ENCODE data around the gene TCP11L2. TPM values are rescaled to one million over a fixed set of nuclear protein-coding genes. Genes with fewer than 3 reads are reported as not detected.

TCP11L2 gene
- total and polyA plus RNA-seq, 9 of the 15 experiments (the other 6 are each of a cell fraction or from before 2014, with no cell fraction given), result 0.39 to 4.5 (median 1.3) TPM

DNA sequence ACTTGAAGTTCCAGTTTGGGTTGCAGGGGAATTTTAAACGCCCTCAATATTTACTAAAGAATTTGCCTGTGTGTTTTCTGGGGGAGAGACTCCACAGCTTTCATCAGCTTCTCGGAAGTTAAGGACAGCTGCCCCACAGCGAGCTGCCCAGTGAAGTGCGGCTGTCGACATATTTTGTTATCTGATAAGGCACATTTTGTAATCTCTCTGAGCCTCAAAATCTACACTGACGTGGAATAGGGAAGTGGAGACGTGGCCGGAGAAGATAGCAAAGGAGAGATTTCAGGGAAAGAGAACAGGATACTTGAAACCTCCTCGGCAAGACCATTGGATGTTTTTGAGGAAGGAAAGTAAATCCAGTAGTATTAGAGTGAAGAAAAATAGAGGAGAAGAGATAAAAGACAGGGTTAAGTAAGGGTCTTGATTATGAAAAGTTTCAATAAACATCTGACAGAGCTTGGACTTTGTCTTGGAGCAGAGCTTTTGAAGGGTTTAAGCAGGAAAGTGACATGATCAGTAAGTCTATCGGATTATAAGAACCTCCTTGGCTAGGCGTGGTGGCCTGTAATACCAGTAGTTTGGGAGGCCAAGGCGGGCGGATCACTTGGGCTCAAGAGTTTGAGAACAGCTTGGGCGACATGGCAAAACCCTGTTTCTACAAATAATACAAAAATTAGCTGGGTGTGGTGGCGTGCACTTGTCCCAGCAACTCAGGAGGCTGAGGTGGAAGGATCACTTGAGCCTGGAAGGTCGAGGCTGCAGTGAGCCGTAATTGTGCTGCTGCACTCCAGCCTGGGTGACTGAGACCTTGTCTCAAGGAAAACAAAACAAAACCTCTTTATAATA lies 56.1 kb downstream of the TCP11L2 start (continued):
- TF ChIP-seq TARDBP (IDR thresholded peaks at IDR 0.05) (no peak), CEBPG (CRISPR knock-in tag; IDR thresholded peaks at IDR 0.05) (peak; percentile 43; the same call in 1 of the 2 replicates), CEBPG (tag; conservative IDR thresholded peaks at IDR 0.05 in 1 of 2, IDR thresholded peaks at IDR 0.05 in 1 of 2) (peak; percentile 70 to 83), MCM7 (IDR thresholded peaks at IDR 0.05) (no peak), ADNP (tag; IDR thresholded peaks at IDR 0.05) (no peak), ZNF134 (CRISPR knock-in tag; conservative IDR thresholded peaks at IDR 0.05) (no peak), HNRNPL (IDR thresholded peaks at IDR 0.05; ENCODE audit: low read depth, low read length) (no peak), SMAD2 (IDR thresholded peaks at IDR 0.05; ENCODE audit: low read depth, low read length) (no peak), KAT2B (IDR thresholded peaks at IDR 0.05; ENCODE audit: low read depth, low read length) (no peak), OTX1 (CRISPR knock-in tag; IDR thresholded peaks at IDR 0.05) (no peak), XRCC5 (IDR thresholded peaks at IDR 0.05; ENCODE audit: low read depth, low read length) (no peak), HOXB6 (CRISPR knock-in tag; IDR thresholded peaks at IDR 0.05; ENCODE audit: borderline replicate concordance) (no peak), ZEB2 (IDR thresholded peaks at IDR 0.05) (peak; percentile 48; the same call in 1 of the 2 replicates), KHSRP (IDR thresholded peaks at IDR 0.05) (no peak), CBX3 (IDR thresholded peaks at IDR 0.05; ENCODE audit: borderline replicate concordance in 1 of 2, low read length in 2 of 2) (no peak), JUN (IDR thresholded peaks at IDR 0.05; ENCODE audit: borderline replicate concordance, low read depth, low read length) (0 out of 2 replicates have a peak, but pooled peaks have one; percentile 44), JUN (CRISPR knock-in tag; IDR thresholded peaks at IDR 0.05; ENCODE audit: borderline replicate concordance) (no peak), CBX1 (IDR thresholded peaks at IDR 0.05; ENCODE audit: low read depth) (no peak), SP1 (CRISPR knock-in tag; IDR thresholded peaks at IDR 0.05) (no peak), ZNF644 (tag; IDR thresholded peaks at IDR 0.05; ENCODE audit: low read depth) (peak; percentile 88), KDM4B (IDR thresholded peaks at IDR 0.05; ENCODE audit: borderline replicate concordance in 2 of 2, low read depth in 1 of 2) (no peak)
- TF ChIP-seq, protein P1, sequence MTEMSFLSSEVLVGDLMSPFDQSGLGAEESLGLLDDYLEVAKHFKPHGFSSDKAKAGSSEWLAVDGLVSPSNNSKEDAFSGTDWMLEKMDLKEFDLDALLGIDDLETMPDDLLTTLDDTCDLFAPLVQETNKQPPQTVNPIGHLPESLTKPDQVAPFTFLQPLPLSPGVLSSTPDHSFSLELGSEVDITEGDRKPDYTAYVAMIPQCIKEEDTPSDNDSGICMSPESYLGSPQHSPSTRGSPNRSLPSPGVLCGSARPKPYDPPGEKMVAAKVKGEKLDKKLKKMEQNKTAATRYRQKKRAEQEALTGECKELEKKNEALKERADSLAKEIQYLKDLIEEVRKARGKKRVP (CRISPR knock-in tag; IDR thresholded peaks at IDR 0.05), result peak; percentile 35; the same call in 1 of the 2 replicates
- TF ChIP-seq, protein P2, sequence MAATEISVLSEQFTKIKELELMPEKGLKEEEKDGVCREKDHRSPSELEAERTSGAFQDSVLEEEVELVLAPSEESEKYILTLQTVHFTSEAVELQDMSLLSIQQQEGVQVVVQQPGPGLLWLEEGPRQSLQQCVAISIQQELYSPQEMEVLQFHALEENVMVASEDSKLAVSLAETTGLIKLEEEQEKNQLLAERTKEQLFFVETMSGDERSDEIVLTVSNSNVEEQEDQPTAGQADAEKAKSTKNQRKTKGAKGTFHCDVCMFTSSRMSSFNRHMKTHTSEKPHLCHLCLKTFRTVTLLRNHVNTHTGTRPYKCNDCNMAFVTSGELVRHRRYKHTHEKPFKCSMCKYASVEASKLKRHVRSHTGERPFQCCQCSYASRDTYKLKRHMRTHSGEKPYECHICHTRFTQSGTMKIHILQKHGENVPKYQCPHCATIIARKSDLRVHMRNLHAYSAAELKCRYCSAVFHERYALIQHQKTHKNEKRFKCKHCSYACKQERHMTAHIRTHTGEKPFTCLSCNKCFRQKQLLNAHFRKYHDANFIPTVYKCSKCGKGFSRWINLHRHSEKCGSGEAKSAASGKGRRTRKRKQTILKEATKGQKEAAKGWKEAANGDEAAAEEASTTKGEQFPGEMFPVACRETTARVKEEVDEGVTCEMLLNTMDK (IDR thresholded peaks at IDR 0.05; ENCODE audit: borderline replicate concordance, insufficient read depth, low read depth, low read length, poor library complexity, severe bottlenecking), result no peak
